ENCODE results near the gene FMN1.

The FMN1 gene

DNA sequence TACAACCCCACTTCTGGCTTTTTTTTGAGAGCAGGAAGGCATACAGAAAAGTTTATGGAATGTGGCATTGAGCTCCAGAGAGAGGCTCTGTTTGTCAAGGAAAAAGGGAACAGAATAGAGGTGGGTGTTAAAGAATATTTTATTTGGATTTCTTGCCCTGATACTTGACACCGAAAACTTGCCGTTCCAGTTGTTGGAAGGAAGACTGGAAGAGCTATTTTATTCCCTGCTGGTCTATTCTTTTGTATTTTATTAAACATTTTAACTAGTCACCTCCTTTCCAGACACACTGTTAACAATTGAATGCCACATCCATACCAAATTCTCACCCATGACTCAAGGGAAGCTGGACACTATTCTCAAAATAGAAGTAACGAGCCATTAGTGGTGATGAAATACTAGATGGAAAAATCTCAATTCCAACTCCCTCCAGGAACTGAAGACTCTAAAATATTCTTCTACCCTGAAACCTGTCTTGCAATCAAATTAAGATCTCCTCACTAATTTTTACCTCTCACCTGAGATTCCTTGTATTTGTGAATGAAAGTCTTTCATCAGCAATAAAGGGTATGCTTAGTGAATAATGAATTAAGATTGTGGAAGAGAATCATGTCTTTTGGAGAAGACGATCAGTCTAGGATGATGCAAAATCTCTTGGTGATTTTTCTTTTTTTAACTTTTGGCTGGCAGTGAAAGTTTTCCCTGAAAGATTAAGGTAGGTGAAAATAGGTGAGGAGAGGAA lies 448.2 kb downstream of the FMN1 start:
- in situ Hi-C loops (cut with MboI; ENCODE audit: low sequenced_read_pairs), result no loop called here

DNA sequence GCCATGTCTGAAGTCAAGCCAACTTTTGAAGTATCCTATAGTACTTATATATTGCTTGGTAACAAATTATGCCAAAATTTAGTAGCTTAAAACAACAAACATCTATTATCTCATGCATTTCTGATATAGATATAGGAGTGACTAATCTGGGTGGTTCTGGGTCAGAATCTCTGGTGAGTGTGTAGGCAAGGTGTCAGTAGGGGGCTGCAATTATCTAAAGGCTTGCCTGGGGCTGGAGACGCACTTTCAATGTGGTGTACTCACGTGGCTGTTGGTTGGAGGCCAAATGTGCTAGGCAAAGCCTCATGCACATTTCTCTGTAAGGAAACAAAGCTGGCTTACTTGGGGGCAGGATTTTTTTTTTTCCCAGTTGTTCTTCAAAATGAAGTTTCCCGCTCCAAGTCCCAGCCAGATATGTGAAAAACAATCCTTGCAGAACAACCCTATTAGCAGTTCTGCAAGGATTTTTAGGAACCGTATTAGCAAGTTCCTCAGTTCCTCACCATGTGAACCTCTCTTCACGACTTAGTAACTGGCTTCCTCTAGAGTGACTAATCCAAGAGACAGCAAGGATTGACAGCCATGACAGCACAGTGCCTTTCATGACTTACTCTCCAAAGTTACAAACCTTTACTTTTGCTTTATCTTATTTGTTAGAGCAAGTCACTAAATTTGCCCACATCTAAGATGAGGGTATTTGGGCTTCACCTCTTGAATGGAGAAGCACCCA lies 450.9 kb downstream of the FMN1 start:
- in situ Hi-C loops (cut with MboI; ENCODE audit: low sequenced_read_pairs), result no loop called here

DNA sequence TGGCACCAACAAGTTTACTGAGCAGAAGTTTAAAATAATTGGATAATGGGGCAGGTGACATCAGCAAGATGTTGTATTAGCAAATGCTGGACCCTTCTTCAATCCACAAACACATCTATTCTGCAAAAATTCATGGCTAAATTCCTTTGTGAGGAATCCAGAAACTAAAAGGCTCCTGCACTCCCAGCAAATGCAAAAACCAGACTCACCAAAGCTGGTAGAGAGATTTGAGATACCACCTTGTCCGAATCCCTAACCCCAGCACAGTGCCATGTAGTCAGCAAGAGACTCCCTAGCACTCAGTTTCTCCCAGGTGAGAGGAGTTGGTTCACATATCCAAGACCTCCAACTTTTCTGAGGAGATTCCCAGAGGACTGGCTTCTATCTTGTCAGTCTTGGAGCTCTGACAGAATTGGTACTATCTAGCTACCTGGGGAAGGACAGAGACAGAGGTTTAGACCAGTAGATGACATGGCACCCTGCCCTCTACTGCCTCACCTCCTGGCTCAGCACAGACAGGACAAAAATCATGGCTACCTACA lies 454.9 kb downstream of the FMN1 start:
- in situ Hi-C loops (cut with MboI; ENCODE audit: low sequenced_read_pairs), result no loop called here

DNA sequence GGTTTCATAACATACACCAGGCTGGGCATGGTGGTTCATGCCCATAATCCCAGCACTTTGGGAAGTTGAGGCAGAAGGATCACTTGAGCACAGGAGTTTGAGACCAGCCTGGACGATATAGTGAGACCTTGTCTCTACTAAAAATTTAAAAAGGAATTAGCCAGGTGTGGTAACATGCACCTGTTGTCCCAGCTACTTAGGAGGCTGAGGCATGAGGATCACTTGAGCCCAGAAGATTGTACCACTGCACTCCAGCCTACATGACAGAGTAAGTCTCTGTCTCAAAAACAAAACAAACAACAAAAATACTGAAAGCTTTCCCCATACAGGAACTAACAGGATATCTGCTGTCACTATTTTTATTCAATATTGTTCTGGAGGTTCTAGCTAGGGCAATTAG lies 455.8 kb downstream of the FMN1 start:
- in situ Hi-C loops (cut with MboI; ENCODE audit: low sequenced_read_pairs), result no loop called here

- in situ Hi-C loops (cut with MboI; ENCODE audit: low sequenced_read_pairs), result no loop called here
Measured at GRCh38 chr15:32737304-32737703, 457.2 kb downstream of the FMN1 start.

- in situ Hi-C loops (cut with MboI; ENCODE audit: low sequenced_read_pairs), result no loop called here
Measured at GRCh38 chr15:32736701-32737061, 457.8 kb downstream of the FMN1 start.

DNA sequence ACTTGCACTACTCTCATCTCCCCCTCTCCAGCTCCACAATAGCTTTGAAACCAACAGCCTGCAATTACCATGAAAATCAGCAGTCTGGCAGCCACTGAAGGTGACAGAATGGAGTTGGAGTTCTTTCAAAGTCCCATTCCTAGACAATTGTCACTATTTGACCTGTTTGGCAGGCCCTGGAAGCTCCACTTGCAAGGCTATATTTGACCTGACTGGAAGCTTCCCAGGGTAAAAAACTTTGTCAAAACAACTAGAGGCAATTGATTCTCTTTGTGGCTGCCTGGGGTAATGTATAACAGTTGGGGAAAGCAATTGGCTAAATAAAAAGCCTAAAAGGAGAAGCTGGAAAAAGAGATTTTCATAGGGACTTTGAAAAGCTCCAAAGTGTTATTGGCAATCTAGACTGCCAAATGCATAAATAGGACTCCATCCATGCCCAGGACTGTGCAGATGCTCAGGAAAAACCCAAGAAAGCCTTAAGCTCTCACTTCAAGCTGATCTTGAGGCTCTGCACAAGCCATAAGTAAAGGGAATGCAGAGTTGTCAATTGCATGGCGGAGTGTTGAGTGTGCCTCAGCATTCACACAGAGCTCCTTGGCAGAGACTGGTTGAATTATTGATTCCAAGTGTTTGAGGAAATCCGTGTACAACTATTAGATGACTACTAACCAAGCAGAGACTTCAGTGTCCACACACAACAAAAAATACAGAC lies 458.4 kb downstream of the FMN1 start:
- in situ Hi-C loops (cut with MboI; ENCODE audit: low sequenced_read_pairs), result no loop called here

- in situ Hi-C loops (cut with MboI; ENCODE audit: low sequenced_read_pairs), result no loop called here
Measured at GRCh38 chr15:32733281-32733680, 461.2 kb downstream of the FMN1 start.

DNA sequence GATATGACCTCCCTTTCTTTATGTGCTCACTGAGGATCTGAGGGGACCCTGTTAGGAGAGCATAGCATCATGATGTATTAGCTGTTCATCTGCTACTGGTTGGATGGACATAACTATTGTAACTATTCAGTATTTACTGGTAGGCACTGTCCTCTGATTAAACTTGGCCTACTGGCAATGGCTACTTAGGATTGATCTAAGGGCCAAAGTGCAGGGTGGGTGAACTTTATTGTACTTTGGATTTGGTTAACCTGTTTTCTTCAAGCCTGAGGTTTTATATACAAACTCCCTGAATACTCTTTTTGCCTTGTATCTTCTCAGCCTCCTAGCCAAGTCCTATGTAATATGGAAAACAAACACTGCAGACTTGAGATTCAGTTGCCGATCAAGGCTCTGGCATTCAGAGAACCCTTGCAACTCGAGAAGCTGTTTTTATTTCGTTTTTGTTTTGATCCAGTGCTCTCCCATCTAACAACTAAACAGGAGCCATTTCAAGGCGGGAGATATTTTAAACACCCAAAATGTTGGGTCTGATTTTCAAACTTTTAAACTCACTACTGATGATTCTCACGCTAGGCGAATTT lies 461.8 kb downstream of the FMN1 start:
- in situ Hi-C loops (cut with MboI; ENCODE audit: low sequenced_read_pairs), result no loop called here

DNA sequence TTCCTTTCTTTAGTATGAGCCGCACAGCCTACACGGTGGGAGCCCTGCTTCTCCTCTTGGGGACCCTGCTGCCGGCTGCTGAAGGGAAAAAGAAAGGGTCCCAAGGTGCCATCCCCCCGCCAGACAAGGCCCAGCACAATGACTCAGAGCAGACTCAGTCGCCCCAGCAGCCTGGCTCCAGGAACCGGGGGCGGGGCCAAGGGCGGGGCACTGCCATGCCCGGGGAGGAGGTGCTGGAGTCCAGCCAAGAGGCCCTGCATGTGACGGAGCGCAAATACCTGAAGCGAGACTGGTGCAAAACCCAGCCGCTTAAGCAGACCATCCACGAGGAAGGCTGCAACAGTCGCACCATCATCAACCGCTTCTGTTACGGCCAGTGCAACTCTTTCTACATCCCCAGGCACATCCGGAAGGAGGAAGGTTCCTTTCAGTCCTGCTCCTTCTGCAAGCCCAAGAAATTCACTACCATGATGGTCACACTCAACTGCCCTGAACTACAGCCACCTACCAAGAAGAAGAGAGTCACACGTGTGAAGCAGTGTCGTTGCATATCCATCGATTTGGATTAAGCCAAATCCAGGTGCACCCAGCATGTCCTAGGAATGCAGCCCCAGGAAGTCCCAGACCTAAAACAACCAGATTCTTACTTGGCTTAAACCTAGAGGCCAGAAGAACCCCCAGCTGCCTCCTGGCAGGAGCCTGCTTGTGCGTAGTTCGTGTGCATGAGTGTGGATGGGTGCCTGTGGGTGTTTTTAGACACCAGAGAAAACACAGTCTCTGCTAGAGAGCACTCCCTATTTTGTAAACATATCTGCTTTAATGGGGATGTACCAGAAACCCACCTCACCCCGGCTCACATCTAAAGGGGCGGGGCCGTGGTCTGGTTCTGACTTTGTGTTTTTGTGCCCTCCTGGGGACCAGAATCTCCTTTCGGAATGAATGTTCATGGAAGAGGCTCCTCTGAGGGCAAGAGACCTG lies 463.5 kb downstream of the FMN1 start:
- in situ Hi-C loops (cut with MboI; ENCODE audit: low sequenced_read_pairs), result no loop called here

DNA sequence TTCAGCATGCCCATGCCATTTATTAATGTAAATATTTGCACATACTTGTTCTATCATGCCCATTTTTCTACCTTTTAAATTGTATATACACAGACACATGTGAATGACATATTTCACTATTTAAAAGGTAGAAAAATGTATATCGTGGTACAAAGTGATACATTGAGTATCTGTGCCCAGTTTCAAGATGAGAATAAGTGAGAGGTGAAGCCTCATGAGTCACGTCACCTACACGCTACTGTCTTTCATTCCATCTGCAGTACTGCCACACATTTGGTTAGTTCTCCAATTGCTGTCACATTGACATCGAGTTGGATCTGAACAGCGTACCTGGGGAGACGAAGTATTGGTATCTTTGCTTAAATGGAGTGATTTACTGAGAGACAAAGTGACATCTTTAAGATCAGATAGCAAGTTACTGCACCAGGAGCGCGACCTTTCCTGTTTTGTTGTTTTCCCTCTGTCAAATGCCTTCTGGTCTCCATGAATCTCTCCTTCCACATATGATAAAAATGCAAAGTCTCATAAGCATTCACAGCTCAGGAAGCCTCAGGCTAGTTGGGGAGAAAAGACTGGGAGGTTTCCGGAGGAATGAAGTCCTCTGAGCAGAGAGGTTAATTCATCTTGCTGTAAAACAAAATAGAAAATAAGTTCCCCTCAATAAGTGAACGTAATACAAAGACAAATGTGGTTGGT lies 464.7 kb downstream of the FMN1 start:
- in situ Hi-C loops (cut with MboI; ENCODE audit: low sequenced_read_pairs), result no loop called here

DNA sequence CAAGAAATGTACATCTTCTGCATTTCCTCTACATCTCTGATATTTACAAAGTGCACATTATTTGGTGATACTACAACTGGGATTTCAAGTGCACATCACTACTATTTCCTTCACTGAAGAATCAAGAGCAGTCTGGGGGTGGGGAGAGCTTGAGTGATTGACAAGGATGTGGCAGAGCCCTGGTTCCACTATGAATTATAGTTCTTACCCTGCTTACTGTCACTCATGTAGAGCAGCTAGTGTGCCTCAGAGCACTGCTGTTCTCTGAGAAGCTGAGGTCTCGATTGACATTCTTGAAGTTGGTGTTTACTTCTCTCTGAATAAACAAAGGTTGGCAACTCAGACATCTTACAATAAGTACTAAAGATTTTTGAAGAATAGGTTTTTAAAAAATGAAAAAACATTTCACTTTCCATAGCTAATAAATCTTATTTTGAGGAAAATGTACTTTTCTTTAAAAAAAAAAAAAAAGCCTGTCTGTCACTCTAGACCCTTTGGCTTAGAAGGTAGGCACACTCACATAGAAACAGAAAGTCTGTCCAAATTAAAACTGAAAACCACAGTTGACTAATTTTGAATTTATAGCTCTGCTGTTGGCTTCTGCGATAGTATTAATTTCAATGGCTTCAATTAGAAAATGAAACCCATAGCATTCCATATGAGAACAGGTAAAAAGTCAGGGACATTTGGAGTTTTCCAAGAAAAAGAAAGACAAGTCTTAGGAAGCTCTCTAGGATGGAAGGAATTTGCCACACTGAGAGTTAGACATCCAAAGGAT lies 471.2 kb downstream of the FMN1 start:
- in situ Hi-C loops (cut with MboI; ENCODE audit: low sequenced_read_pairs), result no loop called here

DNA sequence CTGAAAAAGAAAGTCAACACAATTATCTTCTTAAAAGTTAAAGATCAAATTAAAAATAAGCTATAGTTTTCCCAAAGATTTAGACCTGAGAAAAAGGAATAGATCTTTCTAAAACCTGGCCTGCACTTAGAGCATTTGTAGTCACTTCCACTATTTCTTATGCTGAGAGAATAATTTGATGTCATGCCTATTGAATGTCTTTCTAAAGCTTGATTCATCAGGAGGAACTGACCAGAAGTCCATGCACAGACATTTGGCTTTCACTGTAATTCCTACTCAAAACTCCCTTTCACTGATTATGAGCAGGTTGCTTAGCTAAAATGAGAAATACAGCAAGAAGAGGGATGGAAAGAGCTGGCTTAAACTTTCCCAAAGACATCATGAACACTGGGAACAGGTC lies 472.4 kb downstream of the FMN1 start:
- in situ Hi-C loops (cut with MboI; ENCODE audit: low sequenced_read_pairs), result no loop called here

- in situ Hi-C loops (cut with MboI; ENCODE audit: low sequenced_read_pairs), result no loop called here
Measured at GRCh38 chr15:32721596-32721995, 472.9 kb downstream of the FMN1 start.

- in situ Hi-C loops (cut with MboI; ENCODE audit: low sequenced_read_pairs), result no loop called here
Measured at GRCh38 chr15:32718821-32719716, 475.4 kb downstream of the FMN1 start.

GRCh38 chr15:32718227-32718820 lies 476.2 kb downstream of the FMN1 start:
- in situ Hi-C loops (cut with MboI; ENCODE audit: low sequenced_read_pairs), result no loop called here

DNA sequence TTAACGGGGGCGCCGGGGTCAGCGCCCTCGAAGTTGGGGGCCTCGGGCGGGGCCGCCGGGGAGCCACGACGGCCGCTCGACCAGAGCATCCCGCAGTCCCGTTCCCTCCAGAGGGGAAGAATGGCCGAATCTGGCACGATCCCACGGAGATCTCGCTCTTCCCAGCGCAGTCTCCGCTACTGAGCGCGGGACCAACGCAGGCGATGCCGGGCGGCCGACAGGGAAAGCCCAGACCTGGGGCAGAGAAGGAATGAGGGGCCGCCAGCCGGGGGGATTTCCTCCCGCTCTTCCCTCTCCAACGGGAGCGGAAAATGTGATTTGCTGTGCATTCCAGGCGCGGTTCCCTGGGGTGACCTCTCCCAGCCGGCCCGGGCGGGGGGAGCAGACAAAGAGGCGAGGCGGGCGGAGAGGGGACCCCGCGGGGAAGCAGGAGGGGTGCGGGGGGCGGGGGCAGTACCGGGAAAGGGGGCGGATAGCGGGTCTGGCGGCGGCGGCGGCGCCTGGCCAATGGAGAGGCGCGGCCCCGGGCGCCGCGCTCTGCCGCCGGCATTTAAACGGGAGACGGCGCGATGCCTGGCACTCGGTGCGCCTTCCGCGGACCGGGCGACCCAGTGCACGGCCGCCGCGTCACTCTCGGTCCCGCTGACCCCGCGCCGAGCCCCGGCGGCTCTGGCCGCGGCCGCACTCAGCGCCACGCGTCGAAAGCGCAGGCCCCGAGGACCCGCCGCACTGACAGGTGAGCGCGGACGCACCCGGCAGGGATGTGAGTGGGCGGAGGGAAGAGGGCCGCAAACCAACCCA lies 476.9 kb downstream of the FMN1 start, which contains the start of gene GREM1:
Gene GREM1 (plus strand): TSS at position 579 of the 801 bp plus-strand sequence. CDS start 12,687 bp downstream, outside the sequence.
- in situ Hi-C loops (cut with MboI; ENCODE audit: low sequenced_read_pairs), result no loop called here
